ENCODE results near the gene PLEKHG4B.

DNA sequence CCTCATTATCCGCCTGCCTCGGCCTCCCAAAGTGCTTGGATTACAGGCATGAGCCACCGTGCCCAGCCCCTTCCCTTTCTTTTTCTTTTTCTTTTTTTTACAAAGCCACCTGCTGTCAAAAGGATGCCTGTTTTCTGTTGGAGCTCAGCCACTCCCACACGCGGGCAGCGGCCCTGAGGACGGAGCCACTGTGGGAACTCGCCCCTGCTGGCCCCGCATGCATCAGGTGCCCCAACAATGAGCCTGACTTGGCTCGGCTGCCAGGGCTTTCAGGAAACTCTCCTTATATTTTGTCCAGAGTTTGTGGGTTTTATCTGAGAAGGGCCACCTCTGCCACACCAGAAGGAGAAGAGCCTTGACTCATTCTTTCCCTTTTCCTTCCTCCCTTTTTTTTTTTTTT is 62.3 kb downstream of the PLEKHG4B start:
- TF ChIP-seq, protein P1, sequence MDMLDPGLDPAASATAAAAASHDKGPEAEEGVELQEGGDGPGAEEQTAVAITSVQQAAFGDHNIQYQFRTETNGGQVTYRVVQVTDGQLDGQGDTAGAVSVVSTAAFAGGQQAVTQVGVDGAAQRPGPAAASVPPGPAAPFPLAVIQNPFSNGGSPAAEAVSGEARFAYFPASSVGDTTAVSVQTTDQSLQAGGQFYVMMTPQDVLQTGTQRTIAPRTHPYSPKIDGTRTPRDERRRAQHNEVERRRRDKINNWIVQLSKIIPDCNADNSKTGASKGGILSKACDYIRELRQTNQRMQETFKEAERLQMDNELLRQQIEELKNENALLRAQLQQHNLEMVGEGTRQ (IDR thresholded peaks at IDR 0.05; ENCODE audit: low read depth, low read length) = no peak
- TF ChIP-seq, protein P2, sequence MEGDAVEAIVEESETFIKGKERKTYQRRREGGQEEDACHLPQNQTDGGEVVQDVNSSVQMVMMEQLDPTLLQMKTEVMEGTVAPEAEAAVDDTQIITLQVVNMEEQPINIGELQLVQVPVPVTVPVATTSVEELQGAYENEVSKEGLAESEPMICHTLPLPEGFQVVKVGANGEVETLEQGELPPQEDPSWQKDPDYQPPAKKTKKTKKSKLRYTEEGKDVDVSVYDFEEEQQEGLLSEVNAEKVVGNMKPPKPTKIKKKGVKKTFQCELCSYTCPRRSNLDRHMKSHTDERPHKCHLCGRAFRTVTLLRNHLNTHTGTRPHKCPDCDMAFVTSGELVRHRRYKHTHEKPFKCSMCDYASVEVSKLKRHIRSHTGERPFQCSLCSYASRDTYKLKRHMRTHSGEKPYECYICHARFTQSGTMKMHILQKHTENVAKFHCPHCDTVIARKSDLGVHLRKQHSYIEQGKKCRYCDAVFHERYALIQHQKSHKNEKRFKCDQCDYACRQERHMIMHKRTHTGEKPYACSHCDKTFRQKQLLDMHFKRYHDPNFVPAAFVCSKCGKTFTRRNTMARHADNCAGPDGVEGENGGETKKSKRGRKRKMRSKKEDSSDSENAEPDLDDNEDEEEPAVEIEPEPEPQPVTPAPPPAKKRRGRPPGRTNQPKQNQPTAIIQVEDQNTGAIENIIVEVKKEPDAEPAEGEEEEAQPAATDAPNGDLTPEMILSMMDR (conservative IDR thresholded peaks at IDR 0.05; ENCODE audit: low read depth, low read length) = no peak
- no peak for TF ChIP-seq FOS (IDR thresholded peaks at IDR 0.05; ENCODE audit: low read depth, low read length)

Measured in IMR-90 (cell line).